HEK293 (cell line): Measurements from ENCODE around the gene MYOD1.

Source experiments
- CTCF ChIP-seq: fragments of 450-650 bp; formaldehyde crosslinking; IDR thresholded peaks from 2 replicates; pipeline ENCODE4 v1.5.1; 2016; ENCODE audit warnings: missing biosample characterization, missing genetic modification characterization
- PRDM4 ChIP-seq: fragments of 450-650 bp; formaldehyde crosslinking; IDR thresholded peaks from 2 replicates; pipeline ENCODE4 v1.5.1; 2017; ENCODE audit warnings: missing biosample characterization, missing genetic modification characterization
- REPIN1 ChIP-seq: fragments of 450-650 bp; formaldehyde crosslinking; IDR thresholded peaks from 2 replicates; pipeline ENCODE4 v1.5.1; 2017; ENCODE audit warnings: missing biosample characterization, missing genetic modification characterization, low read depth
- ZBTB7A ChIP-seq: fragments of 450-650 bp; formaldehyde crosslinking; IDR thresholded peaks from 2 replicates; pipeline ENCODE4 v1.5.1; 2016; ENCODE audit warnings: low read depth, missing biosample characterization, missing genetic modification characterization
- ZFP37 ChIP-seq: fragments of 450-650 bp; formaldehyde crosslinking; IDR thresholded peaks from 2 replicates; pipeline ENCODE4 v1.5.1; 2016; ENCODE audit warnings: missing biosample characterization, missing genetic modification characterization
- ZNF132 ChIP-seq: fragments of 450-650 bp; formaldehyde crosslinking; IDR thresholded peaks from 2 replicates; pipeline ENCODE4 v1.5.1; 2017; ENCODE audit warnings: missing biosample characterization, missing genetic modification characterization, borderline replicate concordance
- ZNF138 ChIP-seq: fragments of 450-650 bp; formaldehyde crosslinking; IDR thresholded peaks from 2 replicates; pipeline ENCODE4 v1.5.1; 2016; ENCODE audit warnings: missing biosample characterization, missing genetic modification characterization, borderline replicate concordance
- ZNF274 ChIP-seq, 2 experiments: fragments of 200-500 bp in 1 of 2; fragments of 450-650 bp in 1 of 2; sonication (Bioruptor generic) in 1 of 2; formaldehyde crosslinking in 1 of 2; IDR thresholded peaks; 2 replicates each; pipeline versions ENCODE4 v1.5.1 to v1.6.1; 2014 to 2016; ENCODE audit warnings: borderline replicate concordance in 1 of 2, inconsistent platforms in 1 of 2, low read length in 1 of 2, missing biosample characterization in 1 of 2, missing genetic modification characterization in 1 of 2
- ZNF426 ChIP-seq: fragments of 450-650 bp; formaldehyde crosslinking; IDR thresholded peaks from 2 replicates; pipeline ENCODE4 v1.5.1; 2017; ENCODE audit warnings: missing biosample characterization, missing genetic modification characterization, mild to moderate bottlenecking, inconsistent platforms, moderate library complexity
- ZNF501 ChIP-seq: fragments of 450-650 bp; formaldehyde crosslinking; IDR thresholded peaks from 2 replicates; pipeline ENCODE4 v1.5.1; 2016; ENCODE audit warnings: missing biosample characterization, missing genetic modification characterization
- ZNF707 ChIP-seq: fragments of 450-650 bp; formaldehyde crosslinking; IDR thresholded peaks from 2 replicates; pipeline ENCODE4 v1.5.1; 2016; ENCODE audit warnings: missing biosample characterization, missing genetic modification characterization

GRCh38 chr11:17744151-17744940, 25.0 kb downstream of the MYOD1 start:
- no peak for TF ChIP-seq CTCF (tag by site-specific recombination)
- TF ChIP-seq REPIN1 (tag by site-specific recombination) = no peak
- TF ChIP-seq ZNF707 (tag by site-specific recombination) = no peak
- no peak for TF ChIP-seq ZNF274 (IDR thresholded peaks at IDR 0.05; ENCODE audit: low read length)
- no peak for TF ChIP-seq ZNF274 (tag by site-specific recombination; IDR thresholded peaks at IDR 0.05; ENCODE audit: borderline replicate concordance)
- no peak for TF ChIP-seq PRDM4 (tag by site-specific recombination)
- no peak for TF ChIP-seq ZNF426 (tag by site-specific recombination)
- no peak for TF ChIP-seq ZBTB7A (tag by site-specific recombination)
- TF ChIP-seq ZFP37 = no peak
- no peak for TF ChIP-seq ZNF132 (tag by site-specific recombination)
- no peak for TF ChIP-seq ZNF501 (tag by site-specific recombination)
- TF ChIP-seq ZNF138 (tag by site-specific recombination) = no peak
